Spleen (tissue), 11 donors: ENCODE data around the gene WNT7A. TPM values are rescaled to one million over a fixed set of nuclear protein-coding genes. Genes with fewer than 3 reads are reported as not detected.

Experiments used
- DNase-seq: peaks from one replicate; pipeline ENCODE4 v3.0.0-alpha.2; 2020
- H3K27ac ChIP-seq, 8 donors: fragments of 200-600 bp; sonication (generic) in 7 of 8; 1 replicate in 4 of 8; 2 replicates in 4 of 8; pipeline versions ENCODE4 v1.5.0 to v1.8.0; 2016 to 2021; ENCODE audit warnings: inconsistent platforms in 4 of 8, mild to moderate bottlenecking in 4 of 8, moderate library complexity in 1 of 8
- H3K27me3 ChIP-seq, 7 donors: fragments of 200-600 bp; sonication (generic) in 6 of 7; replicated peaks in 1 of 7; 1 replicate in 4 of 7; 2 replicates in 3 of 7; pipeline versions ENCODE4 v1.5.0 to v1.8.0; 2016 to 2021; ENCODE audit warnings: inconsistent platforms in 3 of 7, mild to moderate bottlenecking in 1 of 7
- H3K36me3 ChIP-seq, 6 donors: fragments of 200-600 bp; sonication (generic) in 5 of 6; 1 replicate in 4 of 6; 2 replicates in 2 of 6; pipeline versions ENCODE4 v1.5.0 to v1.8.0; 2016 to 2021; ENCODE audit warnings: inconsistent platforms in 2 of 6
- H3K4me1 ChIP-seq, 6 donors: fragments of 200-600 bp; sonication (generic) in 5 of 6; 1 replicate in 3 of 6; 2 replicates in 3 of 6; pipeline versions ENCODE4 v1.5.0 to v1.8.0; 2016 to 2021; ENCODE audit warnings: inconsistent platforms in 3 of 6
- H3K4me3 ChIP-seq, 8 donors: fragments of 200-600 bp; sonication (generic) in 7 of 8; 1 replicate in 4 of 8; 2 replicates in 4 of 8; pipeline versions ENCODE4 v1.5.0 to v1.8.0; 2016 to 2021; ENCODE audit warnings: inconsistent platforms in 4 of 8, mild to moderate bottlenecking in 4 of 8, moderate library complexity in 2 of 8
- H3K9me3 ChIP-seq, 8 donors: fragments of 200-600 bp; sonication (generic) in 7 of 8; 1 replicate in 4 of 8; 2 replicates in 4 of 8; pipeline versions ENCODE4 v1.5.0 to v1.8.0; 2016 to 2021; ENCODE audit warnings: inconsistent platforms in 4 of 8
- POLR2A ChIP-seq, 3 donors: fragments of 450-650 bp; IDR thresholded peaks; one replicate each; pipeline ENCODE4 v1.5.1; 2017; ENCODE audit warnings: antibody characterized with exemption in 3 of 3, mild to moderate bottlenecking in 1 of 3
- POLR2AphosphoS5 ChIP-seq, 3 donors: sonication (generic); formaldehyde crosslinking; IDR thresholded peaks; one replicate each; pipeline ENCODE4 v1.5.1; 2017; ENCODE audit warnings: antibody characterized with exemption in 3 of 3
- WGBS, 5 donors: extraction: QIAGEN DNeasy Blood & Tissue Kit in 3 of 5; methylation state at CpG; one replicate each; pipeline versions ENCODE4 v1.1.5 to v1.1.7; 2013 to 2018; 5-methylcytosine and 5-hydroxymethylcytosine counted together
- intact Hi-C: fragments of 100-400 bp; cut with DNase I; formaldehyde crosslinking; loops from one replicate; pipeline ENCODE4 v1.15.0; 2023; ENCODE audit warnings: low total_unique reads
- polyA plus RNA-seq, 3 donors: library from polyadenylated mRNA; stranded (reverse); fragments of 200-250 nt; gene quantifications; one replicate each; pipeline ENCODE4 v1.2.1, GENCODE V29; 2013
- total RNA-seq, 7 donors: library from RNA; depleted of rRNA in 3 of 7; stranded (reverse); fragments of >200 nt in 3 of 7; fragmentation: NEBNext Ultra II Directional in 4 of 7; extraction: Animal tissue kit (Norgen Biotek cat#: 25700) in 4 of 7; gene quantifications; one replicate each; pipeline versions ENCODE4 v1.1.0 to v1.2.1, GENCODE V29; 2016 to 2021
- TF ChIP-seq, protein P1 (sequence below), 11 experiments: fragments of 200-600 bp in 7 of 11; fragments of 450-650 bp in 4 of 11; sonication (generic) in 4 of 11; IDR thresholded peaks in 8 of 11; conservative IDR thresholded peaks in 3 of 11; 1 replicate in 7 of 11; 2 replicates in 4 of 11; pipeline versions ENCODE4 v1.4.0 to v1.8.0; 2016 to 2021; ENCODE audit warnings: antibody characterized with exemption in 11 of 11, inconsistent platforms in 4 of 11, mild to moderate bottlenecking in 1 of 11
- donor health status: healthy with polysubstance abuse.
- donor health status: DM: no; HTN: no; CAD: no; lungs with moderate emphysema.
- donor health status: DM: no; HTN: no; CAD: no.
- donor health status: Bipolar disorder and iron deficiency.
- donor health status: healthy.
- donor health status: DM: no; HTN: no; CAD: no.
- donor health status: DM: yes; HTN: yes; CAD: no.

Gene WNT7A
- total and polyA plus RNA-seq, 10 donors, result 0.52 to 6.3 (median 2.0) TPM

- H3K27ac ChIP-seq, result no peak overlapping the region
- 60 to 76% (median 67%) methylated on average over 9 to 14 of the region's 14 CpGs for WGBS, 5 donors
- intact Hi-C loops, result no loop called here
- no peaks in the 10 kb centered on the region for H3K4me1 ChIP-seq
- no peaks in the 10 kb centered on the region for H3K9me3 ChIP-seq
- TF ChIP-seq, protein P1, sequence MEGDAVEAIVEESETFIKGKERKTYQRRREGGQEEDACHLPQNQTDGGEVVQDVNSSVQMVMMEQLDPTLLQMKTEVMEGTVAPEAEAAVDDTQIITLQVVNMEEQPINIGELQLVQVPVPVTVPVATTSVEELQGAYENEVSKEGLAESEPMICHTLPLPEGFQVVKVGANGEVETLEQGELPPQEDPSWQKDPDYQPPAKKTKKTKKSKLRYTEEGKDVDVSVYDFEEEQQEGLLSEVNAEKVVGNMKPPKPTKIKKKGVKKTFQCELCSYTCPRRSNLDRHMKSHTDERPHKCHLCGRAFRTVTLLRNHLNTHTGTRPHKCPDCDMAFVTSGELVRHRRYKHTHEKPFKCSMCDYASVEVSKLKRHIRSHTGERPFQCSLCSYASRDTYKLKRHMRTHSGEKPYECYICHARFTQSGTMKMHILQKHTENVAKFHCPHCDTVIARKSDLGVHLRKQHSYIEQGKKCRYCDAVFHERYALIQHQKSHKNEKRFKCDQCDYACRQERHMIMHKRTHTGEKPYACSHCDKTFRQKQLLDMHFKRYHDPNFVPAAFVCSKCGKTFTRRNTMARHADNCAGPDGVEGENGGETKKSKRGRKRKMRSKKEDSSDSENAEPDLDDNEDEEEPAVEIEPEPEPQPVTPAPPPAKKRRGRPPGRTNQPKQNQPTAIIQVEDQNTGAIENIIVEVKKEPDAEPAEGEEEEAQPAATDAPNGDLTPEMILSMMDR (IDR thresholded peaks at IDR 0.05 in 8 of 11, conservative IDR thresholded peaks at IDR 0.05 in 3 of 11), result no peak
- TF ChIP-seq POLR2AphosphoS5 (IDR thresholded peaks at IDR 0.05), result no peak
- no peak for TF ChIP-seq POLR2A (IDR thresholded peaks at IDR 0.05)
- no peak for DNase-seq
- no peak overlapping the region for H3K4me3 ChIP-seq
- peaks cover 0 to 46% (median 0%) of the 10 kb centered on the region in 7 donors for H3K27me3 ChIP-seq
- H3K36me3 ChIP-seq, result no peaks in the 10 kb centered on the region
Observed at GRCh38 chr3:13791198-13792050, 88.4 kb downstream of the WNT7A start.

- no peak overlapping the region for H3K27ac ChIP-seq
- no peaks in the 10 kb centered on the region for H3K4me1 ChIP-seq
- H3K36me3 ChIP-seq, result no peaks in the 10 kb centered on the region
- peaks cover 0 to 37% (median 0%) of the 10 kb centered on the region in 7 donors for H3K27me3 ChIP-seq
- H3K9me3 ChIP-seq, result no peaks in the 10 kb centered on the region
- intact Hi-C loops, result no loop called here
- TF ChIP-seq, protein P1 (IDR thresholded peaks at IDR 0.05 in 8 of 11, conservative IDR thresholded peaks at IDR 0.05 in 3 of 11), result no peak
- 70 to 85% (median 84%) methylated on average over 12 to 13 of the region's 13 CpGs for WGBS, 5 donors
- peak; percentile 64 for DNase-seq
- no peak overlapping the region for H3K4me3 ChIP-seq
Observed at GRCh38 chr3:13790376-13791197, 89.3 kb downstream of the WNT7A start.

GRCh38 chr3:13788522-13789424, 91.1 kb downstream of the WNT7A start:
- TF ChIP-seq POLR2AphosphoS5 (IDR thresholded peaks at IDR 0.05) (no peak), POLR2A (IDR thresholded peaks at IDR 0.05) (no peak)
- TF ChIP-seq, protein P1 (IDR thresholded peaks at IDR 0.05 in 8 of 11, conservative IDR thresholded peaks at IDR 0.05 in 3 of 11), result no peak
- Histone ChIP-seq H3K4me1 (no peaks in the 10 kb centered on the region), H3K27me3 (peaks cover 0 to 40% (median 0%) of the 10 kb centered on the region in 7 donors), H3K27ac (no peak overlapping the region), H3K9me3 (no peaks in the 10 kb centered on the region), H3K4me3 (no peak overlapping the region), H3K36me3 (no peaks in the 10 kb centered on the region)
- DNase-seq, result no peak
- 62 to 72% (median 70%) methylated on average over 7 to 9 of the region's 9 CpGs for WGBS, 5 donors
- intact Hi-C loops, result no loop called here
